ENCODE data around the gene FHOD3.

FHOD3 gene

DNA sequence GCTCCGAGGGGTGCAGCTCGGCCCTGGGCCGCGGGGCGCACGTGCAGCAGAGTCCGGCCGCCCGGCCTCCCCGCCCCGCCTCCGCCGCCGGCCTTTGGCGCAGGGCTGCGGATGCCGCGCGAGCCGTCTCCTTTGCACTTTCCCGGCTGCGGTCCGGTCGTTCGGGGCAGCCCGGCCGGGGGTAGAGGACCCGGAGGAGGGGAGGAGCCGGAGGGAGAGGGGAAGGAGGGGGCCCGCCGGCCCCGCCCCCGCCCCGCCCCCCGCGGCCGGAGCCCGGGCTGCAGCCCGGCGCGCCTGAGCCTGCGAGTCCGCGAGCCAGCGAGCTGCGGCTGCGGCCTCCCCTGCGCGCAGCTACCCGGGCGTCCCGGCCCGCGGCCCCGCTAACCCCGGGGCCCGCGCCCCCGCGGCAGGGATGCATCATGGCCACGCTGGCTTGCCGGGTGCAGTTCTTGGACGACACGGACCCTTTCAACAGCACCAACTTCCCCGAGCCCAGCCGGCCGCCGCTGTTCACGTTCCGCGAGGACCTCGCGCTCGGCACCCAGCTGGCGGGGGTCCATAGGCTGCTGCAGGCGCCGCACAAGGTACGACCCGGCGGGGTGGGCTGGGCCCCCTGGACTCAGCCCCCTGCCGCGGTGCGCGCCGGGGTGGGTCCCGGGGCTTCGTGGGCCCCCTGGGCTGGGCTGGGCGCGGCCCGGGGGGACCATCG, at the start of gene FHOD3:
Gene FHOD3, plus strand, starts transcription at position 297 of the 709 bp plus-strand sequence. Its CDS starts 123 bp downstream, at position 420.
- peak within 1 kb of the TSS; percentile 70; the same call in 1 of the 2 replicates for H3K9ac ChIP-seq (ENCODE audit: low read depth, low read length)

DNA sequence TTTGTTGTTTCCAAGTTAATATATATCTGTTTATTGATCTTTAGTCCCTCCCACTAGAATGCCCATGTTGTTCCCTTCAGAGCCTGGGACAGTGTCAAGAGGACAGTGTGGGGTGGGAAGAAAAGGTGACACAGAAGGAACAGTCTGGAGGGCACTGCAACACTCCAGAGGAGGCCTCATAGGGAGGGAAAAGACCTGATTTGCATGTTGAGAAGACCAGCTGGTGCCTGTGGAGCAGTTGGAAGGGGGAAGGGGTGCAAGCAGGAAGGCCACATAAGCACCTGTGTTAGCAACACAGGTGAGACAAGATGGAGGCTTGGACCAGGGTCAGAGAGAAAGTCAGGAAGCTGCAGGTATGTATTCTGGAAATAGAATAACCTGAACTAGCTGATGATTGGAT, 48.1 kb upstream of the FHOD3 start:
- Histone ChIP-seq H3K4me1 (ENCODE audit: insufficient read depth, low read length) (no peaks in the 10 kb centered on the region), H3K9me3 (ENCODE audit: control insufficient read depth, insufficient read depth, low read length) (no peaks in the 10 kb centered on the region), H3K9ac (ENCODE audit: low read depth, low read length) (no peak overlapping the region), H3K36me3 (ENCODE audit: insufficient read depth, low read length) (no peaks in the 10 kb centered on the region)

More for the DNA sequence above, at the start of gene FHOD3:
- no peaks in the 10 kb centered on the region for H3K4me1 ChIP-seq (ENCODE audit: insufficient read depth, low read length)
- H3K36me3 ChIP-seq (ENCODE audit: insufficient read depth, low read length), result no peaks in the 10 kb centered on the region
- no peaks in the 10 kb centered on the region for H3K9me3 ChIP-seq (ENCODE audit: control insufficient read depth, insufficient read depth, low read length)

DNA sequence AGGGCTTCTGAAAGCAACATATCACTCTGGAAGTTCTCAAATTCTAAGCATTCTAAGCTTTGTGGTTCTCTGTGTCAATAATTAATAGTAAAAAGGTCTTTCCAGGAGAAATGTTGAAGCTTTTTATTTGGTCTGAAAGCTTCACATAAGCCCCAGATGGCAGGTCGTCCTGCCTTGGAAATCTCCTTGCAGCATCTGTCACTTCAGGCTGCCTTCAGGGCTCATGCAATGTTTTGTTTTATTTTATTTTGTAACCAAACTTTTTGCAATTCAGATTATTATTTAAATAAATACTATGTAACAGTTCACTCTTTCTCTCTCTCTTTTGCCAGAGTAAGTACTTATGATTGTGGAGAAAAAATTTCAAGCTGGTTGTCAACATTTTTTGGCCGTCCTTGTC, 46.7 kb upstream of the FHOD3 start:
- H3K9me3 ChIP-seq (ENCODE audit: control insufficient read depth, insufficient read depth, low read length), result no peaks in the 10 kb centered on the region
- H3K36me3 ChIP-seq (ENCODE audit: insufficient read depth, low read length), result no peaks in the 10 kb centered on the region
- no peaks in the 10 kb centered on the region for H3K4me1 ChIP-seq (ENCODE audit: insufficient read depth, low read length)
- no peak overlapping the region for H3K9ac ChIP-seq (ENCODE audit: low read depth, low read length)

DNA sequence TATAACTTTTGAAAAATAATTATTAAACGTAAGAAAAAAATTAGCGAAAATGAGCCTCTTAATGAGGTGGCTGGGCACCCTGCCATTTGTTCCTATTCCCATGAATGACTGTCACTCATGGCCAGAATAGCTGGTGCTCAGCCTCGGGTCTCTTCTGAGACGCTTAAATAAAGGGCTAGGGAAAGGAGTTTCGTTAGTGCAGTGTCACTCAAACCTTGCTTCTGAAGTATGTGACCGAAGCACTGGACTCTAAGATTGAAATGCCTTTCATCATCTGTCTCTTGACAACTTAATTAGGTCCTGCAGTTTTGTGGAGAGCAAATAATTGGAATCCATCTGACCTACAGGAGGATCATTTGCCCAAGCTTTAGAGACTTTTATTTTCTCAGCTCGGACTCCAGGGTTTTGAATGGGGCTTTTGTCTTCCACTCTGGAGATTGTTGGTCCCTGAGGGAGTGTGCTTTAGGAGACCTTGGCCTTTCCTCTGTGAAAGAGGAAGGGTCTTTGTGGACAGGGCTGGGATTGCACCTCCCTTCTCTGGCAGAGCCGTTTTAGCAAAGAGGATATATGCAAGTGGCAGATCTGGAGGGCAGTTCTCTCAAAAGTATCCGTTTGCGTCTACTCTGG, 42.3 kb upstream of the FHOD3 start:
- Histone ChIP-seq H3K9me3 (ENCODE audit: control insufficient read depth, insufficient read depth, low read length) (no peaks in the 10 kb centered on the region), H3K36me3 (ENCODE audit: insufficient read depth, low read length) (no peaks in the 10 kb centered on the region), H3K9ac (ENCODE audit: low read depth, low read length) (no peak overlapping the region), H3K4me1 (ENCODE audit: insufficient read depth, low read length) (no peaks in the 10 kb centered on the region)

DNA sequence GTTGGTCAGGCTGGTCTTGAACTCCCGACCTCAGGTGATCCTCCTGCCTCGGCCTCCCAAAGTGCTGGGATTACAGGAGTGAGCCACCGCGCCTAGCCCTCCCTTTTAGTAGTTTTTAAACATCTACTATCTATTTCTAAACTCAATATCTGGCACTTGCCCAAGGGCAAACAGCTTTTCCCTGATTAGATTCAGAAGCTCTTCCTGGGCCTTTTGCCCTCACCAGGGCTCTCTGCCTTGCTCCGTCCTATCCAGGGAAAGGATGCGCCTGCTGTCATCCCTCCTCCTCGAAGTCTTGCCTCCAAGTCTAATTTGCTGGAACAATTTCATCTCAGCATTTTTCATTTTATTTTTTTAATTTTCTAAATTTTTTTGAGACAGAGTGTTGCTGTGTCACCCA, 41.4 kb upstream of the FHOD3 start:
- H3K9ac ChIP-seq (ENCODE audit: low read depth, low read length), result no peak overlapping the region
- H3K9me3 ChIP-seq (ENCODE audit: control insufficient read depth, insufficient read depth, low read length), result no peaks in the 10 kb centered on the region
- no peaks in the 10 kb centered on the region for H3K36me3 ChIP-seq (ENCODE audit: insufficient read depth, low read length)
- H3K4me1 ChIP-seq (ENCODE audit: insufficient read depth, low read length), result no peaks in the 10 kb centered on the region

DNA sequence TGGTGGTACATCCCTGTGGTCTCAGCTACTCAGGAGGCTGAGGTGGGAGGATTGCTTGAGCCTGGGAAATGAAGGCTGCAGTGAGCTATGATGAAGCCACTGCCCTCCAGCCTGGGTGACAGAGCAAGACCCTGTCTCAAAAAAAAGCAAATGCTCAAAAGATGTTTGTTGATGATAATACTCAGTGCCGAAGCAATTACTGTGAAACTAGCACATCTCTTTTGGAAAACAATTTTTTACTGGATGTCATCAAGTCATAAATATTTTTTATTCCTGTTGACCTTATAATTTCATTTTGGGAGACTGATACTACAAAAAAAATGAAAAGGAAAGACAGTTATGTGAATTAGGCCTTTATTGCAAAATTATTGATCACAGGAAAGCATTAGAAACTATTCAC, 34.5 kb upstream of the FHOD3 start:
- no peaks in the 10 kb centered on the region for H3K36me3 ChIP-seq (ENCODE audit: insufficient read depth, low read length)
- no peaks in the 10 kb centered on the region for H3K9me3 ChIP-seq (ENCODE audit: control insufficient read depth, insufficient read depth, low read length)
- H3K4me1 ChIP-seq (ENCODE audit: insufficient read depth, low read length), result no peaks in the 10 kb centered on the region
- H3K9ac ChIP-seq (ENCODE audit: low read depth, low read length), result no peak overlapping the region

DNA sequence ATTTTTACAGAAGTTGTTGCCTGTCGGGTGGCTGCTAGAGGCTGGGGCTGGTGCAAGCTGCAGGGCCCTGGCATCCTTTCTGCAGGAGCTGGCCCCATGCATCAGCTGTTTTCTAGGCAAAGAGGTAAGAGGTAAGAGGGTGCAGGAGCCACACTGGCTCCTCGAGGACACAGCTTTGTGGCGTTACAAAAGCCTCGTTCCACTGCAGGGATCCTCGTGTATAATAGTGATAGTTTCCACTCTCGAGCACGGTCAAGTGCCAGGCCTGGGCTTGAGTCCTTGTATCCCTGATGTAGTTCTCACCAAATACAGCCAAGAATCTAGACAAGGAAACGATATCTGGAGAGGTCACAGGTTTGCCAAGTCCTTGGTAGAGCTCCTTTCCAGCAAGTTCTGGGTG, 33.2 kb upstream of the FHOD3 start:
- Histone ChIP-seq H3K9me3 (ENCODE audit: control insufficient read depth, insufficient read depth, low read length) (no peaks in the 10 kb centered on the region), H3K9ac (ENCODE audit: low read depth, low read length) (no peak overlapping the region), H3K4me1 (ENCODE audit: insufficient read depth, low read length) (no peaks in the 10 kb centered on the region), H3K36me3 (ENCODE audit: insufficient read depth, low read length) (no peaks in the 10 kb centered on the region)

DNA sequence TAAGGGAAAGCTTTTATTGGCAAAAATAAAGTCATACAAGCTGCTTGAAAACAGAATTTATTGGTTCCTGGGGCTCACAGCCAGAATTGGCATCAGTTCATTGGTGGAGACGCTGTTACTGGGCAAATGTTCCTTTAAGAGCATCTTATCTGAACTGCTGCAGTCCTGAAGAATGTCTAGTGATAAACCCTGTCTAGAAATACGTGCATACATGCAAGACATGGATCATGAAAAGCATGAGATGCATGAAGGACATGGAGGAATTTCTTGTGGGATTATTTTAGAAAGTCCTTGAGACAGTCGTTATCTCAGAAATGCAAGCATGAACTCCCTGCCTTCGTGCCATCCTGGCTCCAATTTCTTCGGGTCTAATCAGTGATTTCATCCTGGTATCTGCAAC, 32.5 kb upstream of the FHOD3 start:
- no peaks in the 10 kb centered on the region for H3K36me3 ChIP-seq (ENCODE audit: insufficient read depth, low read length)
- no peaks in the 10 kb centered on the region for H3K4me1 ChIP-seq (ENCODE audit: insufficient read depth, low read length)
- H3K9me3 ChIP-seq (ENCODE audit: control insufficient read depth, insufficient read depth, low read length), result no peaks in the 10 kb centered on the region
- no peak overlapping the region for H3K9ac ChIP-seq (ENCODE audit: low read depth, low read length)

DNA sequence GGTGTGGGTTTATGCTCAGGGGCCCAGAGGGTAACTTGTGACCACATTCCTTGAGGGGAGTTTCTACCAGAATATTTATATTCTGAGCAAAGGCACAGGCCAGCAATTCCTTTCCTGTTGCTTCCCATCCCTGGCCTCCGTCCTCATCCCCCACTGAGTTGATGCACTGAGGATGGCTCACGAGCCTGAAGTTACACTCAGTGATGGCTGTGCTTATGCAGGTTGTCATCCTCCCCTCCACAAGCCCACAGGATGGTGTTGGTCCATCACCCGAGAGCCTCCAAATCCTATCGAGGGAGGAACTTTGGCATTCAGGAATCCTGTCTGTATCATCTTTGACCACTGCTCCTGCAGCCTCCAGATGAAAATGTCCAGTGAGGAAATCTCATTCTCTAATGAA, 28.4 kb upstream of the FHOD3 start:
- Histone ChIP-seq H3K36me3 (ENCODE audit: insufficient read depth, low read length) (no peaks in the 10 kb centered on the region), H3K9me3 (ENCODE audit: control insufficient read depth, insufficient read depth, low read length) (no peaks in the 10 kb centered on the region), H3K4me1 (ENCODE audit: insufficient read depth, low read length) (no peaks in the 10 kb centered on the region), H3K9ac (ENCODE audit: low read depth, low read length) (no peak overlapping the region)

DNA sequence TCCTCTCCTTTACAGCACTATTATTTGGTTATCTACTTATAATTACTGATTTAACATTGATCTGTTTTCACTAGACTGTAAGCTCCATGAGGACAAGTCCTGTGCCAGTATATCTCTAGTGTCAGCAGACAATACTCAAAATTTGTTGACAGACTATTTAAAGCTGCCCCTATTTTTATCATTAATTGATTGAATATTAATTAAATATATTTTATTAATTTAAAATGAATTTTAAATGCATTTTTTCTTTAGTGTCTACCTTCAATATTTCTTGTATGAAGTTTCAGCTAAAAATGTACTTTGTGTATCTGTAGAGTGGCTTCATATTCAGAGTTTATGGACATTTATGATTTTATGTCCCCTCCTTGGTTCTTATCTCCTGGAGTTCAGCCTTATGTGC, 26.4 kb upstream of the FHOD3 start:
- Histone ChIP-seq H3K9ac (ENCODE audit: low read depth, low read length) (no peak overlapping the region), H3K36me3 (ENCODE audit: insufficient read depth, low read length) (no peaks in the 10 kb centered on the region), H3K4me1 (ENCODE audit: insufficient read depth, low read length) (no peaks in the 10 kb centered on the region), H3K9me3 (ENCODE audit: control insufficient read depth, insufficient read depth, low read length) (no peaks in the 10 kb centered on the region)

DNA sequence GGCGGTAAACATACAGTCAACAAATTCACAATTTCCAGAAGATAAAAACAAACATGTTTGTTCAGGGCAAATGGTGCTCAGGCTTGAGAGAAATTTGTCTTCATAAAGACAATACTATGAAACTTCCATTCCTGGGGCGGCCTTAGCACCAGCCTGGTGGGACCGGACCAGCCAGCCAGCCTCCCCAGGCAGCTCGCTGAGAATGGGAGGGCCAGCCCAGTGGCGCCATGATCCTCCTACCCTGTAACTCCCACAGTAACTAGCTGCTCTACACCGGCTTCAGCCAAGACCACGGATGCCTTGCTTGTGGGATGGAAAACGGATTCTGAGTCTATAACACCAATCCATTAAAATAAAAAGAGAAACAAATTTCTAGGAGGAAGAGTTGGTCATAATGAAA, 24.2 kb upstream of the FHOD3 start:
- H3K9ac ChIP-seq (ENCODE audit: low read depth, low read length), result no peak overlapping the region
- H3K9me3 ChIP-seq (ENCODE audit: control insufficient read depth, insufficient read depth, low read length), result no peaks in the 10 kb centered on the region
- no peaks in the 10 kb centered on the region for H3K36me3 ChIP-seq (ENCODE audit: insufficient read depth, low read length)
- H3K4me1 ChIP-seq (ENCODE audit: insufficient read depth, low read length), result no peaks in the 10 kb centered on the region

DNA sequence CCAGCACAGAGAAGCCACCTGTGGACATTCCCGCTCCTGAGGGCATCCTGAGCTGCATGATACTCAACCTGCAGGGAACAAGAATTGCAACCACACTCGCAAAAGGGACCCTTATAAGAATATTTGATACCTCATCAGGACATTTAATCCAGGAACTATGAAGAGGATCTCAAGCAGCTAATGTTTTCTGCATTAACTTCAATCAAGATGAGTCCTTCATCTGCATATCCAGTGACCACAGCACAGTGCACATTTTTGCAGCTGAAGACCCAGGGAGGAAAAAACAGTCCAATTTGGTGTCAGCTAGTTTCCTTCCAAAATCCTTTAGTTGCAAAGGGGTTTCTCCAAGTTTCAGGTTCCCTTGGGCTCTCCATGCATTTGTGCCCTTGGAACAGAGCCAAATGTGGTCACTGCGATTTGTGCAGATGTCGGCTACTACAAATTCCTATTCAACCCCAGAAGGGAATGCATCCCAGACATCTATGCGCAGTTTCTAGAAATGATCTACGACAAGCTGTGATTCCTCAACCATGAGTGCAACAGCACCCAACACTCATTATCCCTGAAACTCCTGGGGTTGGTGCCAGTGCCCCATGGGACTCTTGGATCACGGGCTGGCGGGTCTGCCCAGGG, 23.3 kb upstream of the FHOD3 start:
- H3K4me1 ChIP-seq (ENCODE audit: insufficient read depth, low read length), result no peaks in the 10 kb centered on the region

DNA sequence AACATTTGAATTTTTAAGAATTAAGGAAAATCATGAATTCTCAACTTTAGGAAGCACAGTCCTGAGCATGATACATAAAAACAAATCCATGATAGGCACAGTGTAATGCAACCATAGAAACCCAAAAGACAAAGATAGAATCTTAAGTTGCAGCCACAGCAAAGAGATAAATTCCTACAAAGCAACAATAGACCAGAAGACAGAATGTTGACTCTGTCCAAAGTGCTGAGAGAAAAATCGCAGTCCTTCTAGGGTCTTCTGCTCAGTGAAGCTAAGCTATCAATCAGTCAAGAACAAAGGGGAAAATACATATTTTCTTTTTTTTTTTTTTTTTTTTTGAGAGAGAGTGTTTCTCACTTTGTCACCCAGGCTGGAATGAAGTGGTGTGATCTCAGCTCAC, 22.0 kb upstream of the FHOD3 start:
- Histone ChIP-seq H3K9ac (ENCODE audit: low read depth, low read length) (no peak overlapping the region), H3K36me3 (ENCODE audit: insufficient read depth, low read length) (no peaks in the 10 kb centered on the region)

More for the DNA sequence above, 23.3 kb upstream of the FHOD3 start:
- Histone ChIP-seq H3K36me3 (ENCODE audit: insufficient read depth, low read length) (no peaks in the 10 kb centered on the region), H3K9me3 (ENCODE audit: control insufficient read depth, insufficient read depth, low read length) (no peaks in the 10 kb centered on the region), H3K9ac (ENCODE audit: low read depth, low read length) (no peak overlapping the region)

DNA sequence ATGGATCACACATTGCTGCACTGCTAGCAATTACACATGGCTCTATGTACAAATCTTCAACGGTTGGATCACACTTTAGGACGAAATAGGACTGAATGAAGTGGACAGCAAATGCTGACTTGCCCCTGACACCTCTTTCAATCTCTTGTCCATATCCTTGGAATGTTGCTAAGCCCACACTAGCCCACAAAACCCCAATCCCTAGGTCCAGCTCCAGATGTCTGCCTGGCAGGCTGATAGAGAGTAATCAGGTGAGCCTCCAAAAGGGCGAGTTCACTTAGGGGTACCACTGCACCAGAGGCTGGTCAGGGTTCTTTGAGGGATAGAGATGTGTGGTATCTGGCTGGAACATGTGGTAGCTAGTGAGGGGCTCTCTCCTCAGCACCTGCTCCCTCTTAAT, 18.5 kb upstream of the FHOD3 start:
- Histone ChIP-seq H3K4me1 (ENCODE audit: insufficient read depth, low read length) (no peaks in the 10 kb centered on the region), H3K9me3 (ENCODE audit: control insufficient read depth, insufficient read depth, low read length) (no peaks in the 10 kb centered on the region), H3K36me3 (ENCODE audit: insufficient read depth, low read length) (no peaks in the 10 kb centered on the region), H3K9ac (ENCODE audit: low read depth, low read length) (no peak overlapping the region)

More for the DNA sequence above, 22.0 kb upstream of the FHOD3 start:
- H3K9me3 ChIP-seq (ENCODE audit: control insufficient read depth, insufficient read depth, low read length), result no peaks in the 10 kb centered on the region
- H3K4me1 ChIP-seq (ENCODE audit: insufficient read depth, low read length), result no peaks in the 10 kb centered on the region

DNA sequence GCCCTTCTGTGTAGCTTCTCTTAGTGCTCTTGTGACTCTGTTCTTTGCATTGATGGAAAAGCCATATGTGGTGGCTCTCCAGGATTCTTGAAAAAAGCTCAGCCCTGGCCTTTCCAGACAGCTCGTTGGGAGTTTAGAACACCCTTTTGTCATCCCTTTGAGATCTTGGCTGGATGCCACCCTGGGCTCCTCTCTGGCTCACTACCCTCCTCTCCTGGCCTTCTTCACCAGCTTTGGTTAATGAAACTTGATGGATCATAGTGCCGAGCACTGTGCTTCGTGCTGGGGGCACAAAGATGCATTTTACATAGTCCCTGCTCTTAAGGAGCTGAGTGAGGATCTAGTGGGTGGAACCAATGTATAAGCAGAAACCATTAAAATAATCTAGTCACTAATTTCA, 15.6 kb upstream of the FHOD3 start:
- H3K9me3 ChIP-seq (ENCODE audit: control insufficient read depth, insufficient read depth, low read length), result no peaks in the 10 kb centered on the region
- no peak overlapping the region for H3K9ac ChIP-seq (ENCODE audit: low read depth, low read length)
- H3K36me3 ChIP-seq (ENCODE audit: insufficient read depth, low read length), result no peaks in the 10 kb centered on the region
- H3K4me1 ChIP-seq (ENCODE audit: insufficient read depth, low read length), result no peaks in the 10 kb centered on the region
